Activated CD4-positive, alpha-beta T cell treated with anti-CD3 and anti-CD28 coated beads for 48 hours (primary cell): ENCODE measurements around the gene TRIM59.

Experiments
- DNase-seq: peaks from one replicate; pipeline ENCODE4 v3.0.0-alpha.2; 2020

TRIM59 gene

DNA sequence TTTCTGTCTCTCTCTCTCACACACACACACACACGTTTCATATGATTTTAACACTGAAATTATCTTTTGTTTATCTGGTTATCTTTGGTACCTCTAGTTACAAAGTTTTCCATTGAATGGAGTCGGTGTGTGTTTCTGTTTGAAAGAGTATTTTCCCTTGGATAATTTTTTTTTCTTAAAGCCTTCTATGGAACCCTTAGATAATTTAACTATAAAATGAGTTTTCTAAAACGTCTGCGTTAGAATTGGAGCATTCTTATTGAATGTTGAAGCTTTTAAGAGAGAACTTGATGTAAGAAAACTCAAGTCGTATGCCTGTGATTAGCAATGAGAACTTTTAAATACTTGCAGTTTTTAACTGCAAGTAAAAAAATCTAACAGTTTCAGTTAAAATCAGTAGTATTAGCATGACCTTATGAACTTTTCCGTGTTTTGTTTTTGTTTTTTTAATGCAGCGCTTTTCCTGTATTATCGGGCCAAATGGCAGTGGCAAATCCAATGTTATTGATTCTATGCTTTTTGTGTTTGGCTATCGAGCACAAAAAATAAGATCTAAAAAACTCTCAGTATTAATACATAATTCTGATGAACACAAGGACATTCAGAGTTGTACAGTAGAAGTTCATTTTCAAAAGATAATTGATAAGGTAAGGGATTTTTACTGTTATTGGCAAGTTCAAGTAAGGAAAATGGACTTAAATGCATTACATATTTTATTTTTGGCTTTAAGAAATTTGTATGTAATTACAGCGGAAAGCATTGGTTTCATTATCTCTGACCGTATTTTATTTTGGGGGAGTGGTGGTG is 47.2 kb downstream of the TRIM59 start:
- no peak for DNase-seq

DNA sequence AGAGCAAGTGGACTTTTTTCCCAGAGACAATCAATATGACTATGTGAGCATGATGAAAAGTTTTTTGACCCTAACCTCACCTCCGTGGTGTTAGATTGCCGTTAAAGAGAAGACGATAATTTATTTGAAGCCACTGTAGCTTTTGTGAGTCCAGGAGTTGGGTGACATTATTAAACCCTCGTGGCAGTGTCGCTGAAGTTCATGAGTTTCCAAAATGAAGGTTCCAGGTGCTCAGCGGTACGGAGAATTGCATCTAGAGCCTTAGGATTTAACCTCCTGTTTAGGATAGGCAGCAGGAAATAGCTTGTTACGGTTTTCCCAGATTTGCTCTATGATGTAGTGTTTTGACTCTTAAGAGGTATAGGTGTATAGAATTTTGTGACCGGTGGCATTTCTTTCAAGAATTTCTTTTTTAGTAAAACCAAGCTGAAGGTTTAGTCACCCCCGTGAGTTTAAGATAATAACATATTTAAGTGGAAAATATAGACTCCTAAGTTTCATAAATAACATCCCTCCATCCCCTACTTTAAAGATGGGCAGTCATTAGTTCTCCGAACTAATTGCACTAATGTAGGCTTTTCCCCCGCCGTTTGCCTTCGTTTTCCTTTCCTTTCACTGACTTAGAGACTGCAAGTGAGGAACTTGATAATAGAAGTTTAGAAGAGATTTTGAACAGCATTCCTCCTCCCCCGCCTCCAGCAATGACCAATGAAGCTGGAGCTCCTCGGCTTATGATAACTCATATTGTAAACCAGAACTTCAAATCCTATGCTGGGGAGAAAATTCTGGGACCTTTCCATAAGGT is 48.1 kb downstream of the TRIM59 start:
- DNase-seq = peak; percentile 11

DNA sequence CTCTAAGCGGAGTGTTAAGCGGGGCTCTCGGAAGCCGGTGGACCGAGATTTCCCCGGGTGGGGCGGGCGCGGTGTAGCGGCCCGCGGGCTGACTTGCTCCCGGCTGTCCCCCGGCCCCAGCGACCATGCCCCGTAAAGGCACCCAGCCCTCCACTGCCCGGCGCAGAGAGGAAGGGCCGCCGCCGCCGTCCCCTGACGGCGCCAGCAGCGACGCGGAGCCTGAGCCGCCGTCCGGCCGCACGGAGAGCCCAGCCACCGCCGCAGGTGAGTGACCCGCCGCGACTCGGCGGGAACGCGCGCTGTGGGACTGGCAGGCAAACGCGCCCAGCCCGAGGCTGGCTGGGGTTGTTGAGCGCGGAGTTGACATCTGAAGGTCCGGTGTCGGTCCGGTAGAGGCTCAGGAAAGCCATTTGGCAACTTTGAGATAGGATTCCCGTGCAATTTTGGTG is 48.9 kb downstream of the TRIM59 start:
- peak; percentile 34 for DNase-seq

DNA sequence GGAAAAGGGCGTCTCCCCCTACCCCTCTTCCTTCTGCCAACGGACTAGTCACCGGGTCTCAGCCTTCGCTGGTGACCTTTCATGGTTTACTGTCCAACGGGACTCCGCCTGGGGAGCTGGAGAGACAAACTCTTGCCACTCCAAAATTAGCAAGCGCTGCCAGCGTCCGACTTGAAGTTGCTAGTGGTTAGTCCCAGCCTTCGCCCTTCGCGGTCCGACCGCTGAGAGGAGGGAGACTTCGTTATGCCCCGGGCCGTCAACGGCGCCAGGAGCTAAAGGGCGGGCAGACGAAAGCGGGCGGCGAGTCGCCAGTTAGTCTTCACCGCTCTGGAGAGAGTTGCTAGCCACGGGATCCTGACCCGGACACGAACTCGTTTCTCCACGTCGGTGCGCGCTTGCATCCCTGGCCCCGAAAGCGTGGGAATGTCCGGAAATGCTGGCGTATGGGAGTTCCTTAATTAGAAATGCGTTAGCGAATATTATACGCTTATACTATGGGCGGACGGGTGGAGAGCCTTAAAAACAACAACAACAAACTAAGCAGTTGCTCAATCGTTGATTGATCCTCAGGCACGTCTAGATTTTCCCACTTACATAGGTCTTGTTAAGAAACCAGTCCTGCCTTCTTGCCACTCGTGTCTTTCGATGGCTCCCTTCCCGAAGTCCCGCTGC is 49.4 kb downstream of the TRIM59 start:
- peak; percentile 55 for DNase-seq

DNA sequence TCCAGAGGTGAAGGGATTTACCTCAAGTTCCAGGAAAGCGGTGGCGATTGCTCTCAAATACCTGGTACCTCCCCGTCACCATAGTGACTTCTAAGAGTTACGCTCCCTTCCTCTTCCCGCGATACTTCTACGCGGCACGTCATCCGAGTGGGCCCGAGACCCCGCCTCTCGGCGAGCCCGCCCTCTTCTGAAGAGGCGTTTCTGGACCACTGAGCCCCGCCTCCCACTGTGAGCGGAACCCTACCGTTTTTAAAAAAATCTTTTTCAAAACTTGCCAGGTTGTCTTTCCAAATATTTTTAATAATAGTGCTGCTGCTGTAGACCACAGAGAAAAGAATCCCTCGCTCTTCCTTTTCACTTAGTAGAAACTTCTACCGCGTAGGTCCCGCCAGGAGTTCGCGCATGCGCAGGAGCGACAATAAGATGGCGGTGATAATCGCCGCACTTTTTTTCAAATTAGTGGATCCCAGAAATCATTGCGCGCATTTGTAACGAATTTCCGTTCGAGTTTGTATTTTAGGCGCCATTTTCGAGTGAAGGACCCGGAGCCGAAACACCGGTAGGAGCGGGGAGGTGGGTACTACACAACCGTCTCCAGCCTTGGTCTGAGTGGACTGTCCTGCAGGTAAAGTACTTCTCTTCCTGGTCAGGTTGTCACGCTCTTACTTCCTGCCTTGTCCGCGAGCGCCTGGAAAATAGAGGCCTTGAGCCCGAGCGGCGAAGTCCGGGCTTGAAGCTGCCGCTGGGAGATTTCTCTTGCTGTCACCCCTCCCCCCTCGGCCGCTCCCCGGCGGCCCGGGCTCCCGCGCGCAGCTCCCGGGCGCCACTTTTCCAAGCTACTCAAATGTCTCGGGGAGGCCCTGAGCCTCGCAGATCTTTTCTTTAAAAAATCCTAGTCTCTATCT is 50.2 kb downstream of the TRIM59 start, which contains the start of the genes IFT80 and SMC4:
Gene IFT80, minus strand, starts transcription at position 101 of the 905 bp plus-strand sequence. CDS start 14,625 bp downstream, outside the sequence.
Gene SMC4, plus strand, starts transcription at position 526 of the 905 bp plus-strand sequence. CDS start 1,177 bp downstream, outside the sequence.
- peak; percentile 96 for DNase-seq

DNA sequence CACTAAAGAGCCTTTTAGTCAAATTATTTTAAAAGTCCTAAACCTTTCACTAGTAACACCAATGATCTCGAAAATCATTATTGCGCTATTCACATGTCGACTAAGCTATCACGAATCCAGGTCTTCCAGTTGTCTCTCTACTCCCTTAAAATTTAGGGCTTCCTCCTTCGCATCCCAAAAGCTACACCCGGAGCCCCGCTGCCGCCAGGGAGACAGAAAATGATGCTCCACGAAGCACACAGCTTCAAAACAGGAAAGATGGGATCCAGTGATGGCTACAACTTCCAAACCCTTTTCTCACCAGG is 50.8 kb downstream of the TRIM59 start:
- no peak for DNase-seq

DNA sequence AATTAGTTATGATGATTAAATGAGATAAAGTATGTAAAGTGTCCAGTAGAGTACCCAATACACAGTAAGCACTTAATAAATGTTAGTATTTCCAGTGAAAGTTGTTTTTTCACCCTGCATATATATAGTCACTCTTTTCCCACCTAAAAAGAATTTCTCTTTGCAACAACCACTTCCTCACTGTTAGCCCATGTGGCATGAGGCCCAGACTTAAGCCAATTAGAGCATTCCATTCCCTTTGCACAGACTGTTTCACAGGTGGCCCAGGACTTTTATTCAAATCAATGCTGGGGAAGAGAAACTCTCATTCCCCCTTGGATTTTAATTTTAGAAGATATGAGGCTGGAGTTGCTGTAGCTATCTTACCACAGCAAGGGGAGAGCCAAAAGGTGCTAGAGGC is 54.3 kb downstream of the TRIM59 start:
- no peak for DNase-seq

DNA sequence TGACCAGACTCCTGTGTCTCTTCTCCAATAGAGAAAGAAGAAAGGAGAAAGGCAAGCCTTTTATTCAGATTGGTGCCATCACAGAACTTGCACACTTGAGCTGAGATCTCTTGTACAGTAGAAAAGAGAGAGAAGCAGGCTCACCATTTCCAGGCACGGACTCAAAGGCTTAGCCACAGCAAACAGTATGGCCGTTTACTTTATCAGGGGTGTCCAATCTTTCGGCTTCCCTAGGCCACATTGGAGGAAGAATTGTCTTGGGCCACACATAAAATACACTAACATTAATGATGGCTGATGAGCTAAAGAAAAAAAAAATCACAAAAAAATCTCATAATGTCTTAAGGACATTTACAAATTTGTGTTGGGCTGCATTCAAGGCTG is 55.6 kb downstream of the TRIM59 start:
- no peak for DNase-seq

DNA sequence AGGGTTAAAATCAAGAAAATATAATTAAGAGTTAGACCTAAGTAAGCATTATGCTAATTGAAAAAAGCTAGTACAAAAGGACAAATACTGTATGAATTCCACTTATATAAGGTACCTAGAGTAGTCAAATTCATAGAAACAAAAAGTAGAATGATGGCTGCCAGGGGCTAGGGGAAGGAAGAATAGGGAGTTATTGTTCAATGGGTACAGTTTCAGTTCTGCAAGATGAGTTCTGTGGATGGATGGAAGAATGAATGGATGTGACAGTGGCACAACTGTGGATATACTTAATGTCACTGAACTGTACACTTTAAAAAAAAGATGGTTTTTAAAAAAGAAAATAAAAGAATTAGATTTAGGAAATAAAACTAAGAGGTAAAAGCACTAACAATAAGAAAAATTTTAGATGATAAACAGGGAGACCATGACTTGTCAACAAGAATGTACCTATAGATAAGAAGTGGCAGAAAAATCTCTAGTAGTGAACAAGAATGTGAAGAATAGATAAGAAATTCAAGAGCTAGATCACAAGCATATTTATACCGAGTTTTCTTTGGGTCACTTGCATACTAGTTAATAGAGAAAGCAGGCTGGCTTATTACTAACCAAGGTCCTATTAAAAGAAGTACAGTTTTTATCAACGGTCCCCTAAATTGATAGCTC is 56.1 kb downstream of the TRIM59 start:
- no peak for DNase-seq

DNA sequence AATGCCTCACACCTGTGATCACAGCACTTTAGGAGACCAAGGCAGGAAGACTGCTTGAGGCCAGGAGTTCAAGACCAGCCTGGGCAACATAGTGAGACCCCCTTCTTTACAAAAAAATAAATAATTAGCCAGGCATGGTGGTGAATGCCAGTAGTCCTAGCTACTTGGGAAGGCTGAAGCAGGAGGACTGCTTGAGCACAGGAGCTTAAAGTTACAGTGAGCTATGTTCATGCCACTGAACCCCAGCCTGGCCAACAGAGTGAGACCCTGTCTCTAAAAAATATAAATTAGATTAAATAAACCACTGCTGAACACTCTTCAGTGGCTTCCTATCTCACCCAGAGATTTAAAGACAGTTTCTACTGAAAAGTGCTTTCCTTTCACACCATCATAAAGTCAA is 56.8 kb downstream of the TRIM59 start:
- no peak for DNase-seq

DNA sequence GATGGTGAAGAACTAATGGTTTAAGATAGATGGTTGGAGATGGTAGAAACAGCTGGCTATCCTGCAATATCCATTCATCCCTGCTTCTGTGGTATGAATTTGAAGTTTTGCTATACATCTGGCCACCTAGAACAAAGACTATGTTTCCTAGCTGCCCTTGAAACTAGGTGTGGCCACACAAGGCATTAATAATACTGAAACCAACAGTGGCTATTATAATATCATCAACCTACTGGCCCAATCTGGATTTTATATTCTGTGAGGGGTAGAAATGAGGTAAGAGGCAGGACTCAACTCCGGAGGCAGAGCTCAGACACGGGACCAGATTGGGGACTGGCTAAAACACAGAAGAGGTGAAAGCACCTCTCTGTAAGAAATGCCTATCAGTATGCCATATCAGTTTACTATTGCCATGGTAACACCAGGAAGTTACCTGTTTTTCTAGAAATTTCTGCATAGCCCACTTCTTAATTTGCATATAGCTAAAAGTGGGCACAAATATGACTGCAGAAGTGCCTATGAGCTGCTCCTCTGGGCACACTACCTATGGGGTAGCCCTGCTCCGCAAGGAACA is 58.9 kb downstream of the TRIM59 start:
- DNase-seq = no peak
